ENCODE measurements around the gene RAET1L. TPM values are rescaled to one million over a fixed set of nuclear protein-coding genes. Genes with fewer than 3 reads are reported as not detected.

The RAET1L gene
- total and polyA plus RNA-seq, 3 donors from 2014 or later = 0.43 TPM; not detected in 2

GRCh38 chr6:150069706-150070105, 44.4 kb upstream of the RAET1L start:
- no peaks in the 10 kb centered on the region for H3K9me3 ChIP-seq
- TF ChIP-seq POLR2A (IDR thresholded peaks at IDR 0.05) (no peak), CTCF (IDR thresholded peaks at IDR 0.05) (no peak)
- WGBS, 2 donors = 36 to 67% methylated on average over 11 of the region's 11 CpGs
- H3K4me1 ChIP-seq = peaks cover 4% of the 10 kb centered on the region
- peak overlapping the region; percentile 61 to 67 for H3K4me3 ChIP-seq
- intact Hi-C loops (cut with DNase I; ENCODE audit: low total_unique reads) = no loop called here
- DNase-seq = peak; percentile 77
- H3K27ac ChIP-seq = no peak overlapping the region
- no peaks in the 10 kb centered on the region for H3K27me3 ChIP-seq
- H3K36me3 ChIP-seq (ENCODE audit: low read depth, missing control alignments) = no peaks in the 10 kb centered on the region

- intact Hi-C loops (cut with DNase I; ENCODE audit: low total_unique reads) = no loop called here
- 8 to 13% methylated on average over 30 to 50 of the region's 72 CpGs for WGBS, 2 donors
Observed at GRCh38 chr6:150068720-150069648, 43.7 kb upstream of the RAET1L start, which contains the start of gene ULBP3. TSS of gene ULBP3 (minus strand) at chr6:150069121. CDS start at chr6:150069066, 55 bp downstream.

GRCh38 chr6:150068151-150068550, 42.8 kb upstream of the RAET1L start:
- no peak overlapping the region for H3K27ac ChIP-seq
- intact Hi-C loops (cut with DNase I; ENCODE audit: low total_unique reads) = no loop called here

More at GRCh38 chr6:150068720-150069648, 43.7 kb upstream of the RAET1L start, which contains the start of gene ULBP3:
- H3K9me3 ChIP-seq = no peaks in the 10 kb centered on the region
- DNase-seq = peak; percentile 88
- peak within 1 kb of the TSS in 1 of 2 donors; percentile 41 for H3K27ac ChIP-seq
- TF ChIP-seq CTCF (IDR thresholded peaks at IDR 0.05) (peak in 2 of 3 experiments; percentile 44 to 49), POLR2A (IDR thresholded peaks at IDR 0.05) (no peak)
- no peaks in the 10 kb centered on the region for H3K27me3 ChIP-seq
- H3K4me1 ChIP-seq = peaks cover 4% of the 10 kb centered on the region
- H3K4me3 ChIP-seq = peak within 1 kb of the TSS; percentile 61 to 67
- H3K36me3 ChIP-seq (ENCODE audit: low read depth, missing control alignments) = no peaks in the 10 kb centered on the region

GRCh38 chr6:150065083-150065482, 39.8 kb upstream of the RAET1L start:
- Histone ChIP-seq H3K36me3 (ENCODE audit: low read depth, missing control alignments) (no peaks in the 10 kb centered on the region), H3K4me1 (no peaks in the 10 kb centered on the region), H3K27me3 (no peaks in the 10 kb centered on the region), H3K4me3 (no peak overlapping the region), H3K9me3 (no peaks in the 10 kb centered on the region), H3K27ac (no peak overlapping the region)
- no peak for DNase-seq
- no peak for TF ChIP-seq CTCF (IDR thresholded peaks at IDR 0.05)
- TF ChIP-seq POLR2A (IDR thresholded peaks at IDR 0.05) = no peak
- 88 to 97% methylated on average over 2 of the region's 2 CpGs for WGBS, 2 donors
- intact Hi-C loops (cut with DNase I; ENCODE audit: low total_unique reads) = no loop called here

More at GRCh38 chr6:150068151-150068550, 42.8 kb upstream of the RAET1L start:
- H3K9me3 ChIP-seq = no peaks in the 10 kb centered on the region
- no peaks in the 10 kb centered on the region for H3K27me3 ChIP-seq
- peaks cover 4% of the 10 kb centered on the region for H3K4me1 ChIP-seq
- WGBS, 2 donors = 59% methylated on average over 4 of the region's 4 CpGs; no CpG with 5 or more reads in 1 of the 2 donors
- peak overlapping the region; percentile 61 to 67 for H3K4me3 ChIP-seq
- H3K36me3 ChIP-seq (ENCODE audit: low read depth, missing control alignments) = no peaks in the 10 kb centered on the region
- no peak for TF ChIP-seq CTCF (IDR thresholded peaks at IDR 0.05)
- TF ChIP-seq POLR2A (IDR thresholded peaks at IDR 0.05) = no peak
- no peak for DNase-seq

All from testis (tissue), 3 donors.